ENCODE measurements around the gene PLAC9. TPM values are rescaled to one million over a fixed set of nuclear protein-coding genes. Genes with fewer than 3 reads are reported as not detected.

The PLAC9 gene
- total and polyA plus RNA-seq, 2 experiments from 2014 or later = 1.1 to 11.0 TPM

DNA sequence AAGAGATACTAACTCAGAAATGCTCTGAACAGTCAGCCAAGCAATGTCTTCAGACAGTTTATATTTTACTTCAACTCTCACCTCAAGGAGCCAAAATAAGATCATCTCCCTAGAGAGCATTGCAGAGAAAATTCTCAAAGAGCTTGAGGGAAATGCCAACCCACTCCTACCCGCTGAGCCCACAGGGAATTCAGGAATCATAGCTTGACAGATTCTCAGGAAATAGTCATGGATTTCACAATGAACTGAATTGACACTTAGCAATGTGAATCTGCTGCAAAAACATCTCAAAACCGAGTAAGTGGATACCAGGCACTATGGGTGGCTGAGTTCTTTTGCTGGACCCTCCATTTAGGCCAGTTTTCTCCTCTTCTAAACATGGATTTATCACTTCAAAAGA is 9.8 kb upstream of the PLAC9 start:
- H4K20me1 ChIP-seq (replicated peaks; ENCODE audit: insufficient read depth) = no peaks in the 10 kb centered on the region
- Mint-ChIP-seq H3K4me1 (no peaks in the 10 kb centered on the region; the same call in 2 of the 3 replicates), H3K27me3 (ENCODE audit: insufficient read depth, low read depth, poor library complexity) (peaks cover 3% of the 10 kb centered on the region), H3K36me3 (ENCODE audit: low read depth) (no peaks in the 10 kb centered on the region), H3K4me3 (no peak overlapping the region), H3K27ac (no peak overlapping the region), H3K9me3 (no peaks in the 10 kb centered on the region; the same call in 1 of the 3 replicates)
- DNase-seq (ENCODE audit: low spot score) = no peak
- no peak overlapping the region for H3K4me2 ChIP-seq
- H3K4me1 ChIP-seq (ENCODE audit: insufficient read depth) = no peaks in the 10 kb centered on the region
- H3K4me3 ChIP-seq = no peak overlapping the region
- no peak for ATAC-seq
- H3F3A ChIP-seq (replicated peaks; ENCODE audit: low read depth) = no peaks in the 10 kb centered on the region
- TF ChIP-seq REST (IDR thresholded peaks at IDR 0.05; ENCODE audit: unreplicated experiment) (no peak), CREB1 (CRISPR knock-in tag; IDR thresholded peaks at IDR 0.05; ENCODE audit: low read depth) (no peak), ETS1 (IDR thresholded peaks at IDR 0.05) (no peak), JUNB (IDR thresholded peaks at IDR 0.05; ENCODE audit: unreplicated experiment) (no peak), STAT1 (IDR thresholded peaks at IDR 0.05; ENCODE audit: unreplicated experiment) (no peak), ZNF114 (CRISPR knock-in tag; IDR thresholded peaks at IDR 0.05) (no peak), NANOG (IDR thresholded peaks at IDR 0.05; ENCODE audit: borderline replicate concordance) (no peak), POLR2AphosphoS5 (IDR thresholded peaks at IDR 0.05; ENCODE audit: low read depth) (no peak), EZH2 (IDR thresholded peaks at IDR 0.05; ENCODE audit: low read depth, unreplicated experiment) (no peak), ZNF331 (CRISPR knock-in tag; IDR thresholded peaks at IDR 0.05; ENCODE audit: low read depth) (no peak), EZH2phosphoT487 (IDR thresholded peaks at IDR 0.05; ENCODE audit: unreplicated experiment) (no peak)
- TF ChIP-seq, protein P1, sequence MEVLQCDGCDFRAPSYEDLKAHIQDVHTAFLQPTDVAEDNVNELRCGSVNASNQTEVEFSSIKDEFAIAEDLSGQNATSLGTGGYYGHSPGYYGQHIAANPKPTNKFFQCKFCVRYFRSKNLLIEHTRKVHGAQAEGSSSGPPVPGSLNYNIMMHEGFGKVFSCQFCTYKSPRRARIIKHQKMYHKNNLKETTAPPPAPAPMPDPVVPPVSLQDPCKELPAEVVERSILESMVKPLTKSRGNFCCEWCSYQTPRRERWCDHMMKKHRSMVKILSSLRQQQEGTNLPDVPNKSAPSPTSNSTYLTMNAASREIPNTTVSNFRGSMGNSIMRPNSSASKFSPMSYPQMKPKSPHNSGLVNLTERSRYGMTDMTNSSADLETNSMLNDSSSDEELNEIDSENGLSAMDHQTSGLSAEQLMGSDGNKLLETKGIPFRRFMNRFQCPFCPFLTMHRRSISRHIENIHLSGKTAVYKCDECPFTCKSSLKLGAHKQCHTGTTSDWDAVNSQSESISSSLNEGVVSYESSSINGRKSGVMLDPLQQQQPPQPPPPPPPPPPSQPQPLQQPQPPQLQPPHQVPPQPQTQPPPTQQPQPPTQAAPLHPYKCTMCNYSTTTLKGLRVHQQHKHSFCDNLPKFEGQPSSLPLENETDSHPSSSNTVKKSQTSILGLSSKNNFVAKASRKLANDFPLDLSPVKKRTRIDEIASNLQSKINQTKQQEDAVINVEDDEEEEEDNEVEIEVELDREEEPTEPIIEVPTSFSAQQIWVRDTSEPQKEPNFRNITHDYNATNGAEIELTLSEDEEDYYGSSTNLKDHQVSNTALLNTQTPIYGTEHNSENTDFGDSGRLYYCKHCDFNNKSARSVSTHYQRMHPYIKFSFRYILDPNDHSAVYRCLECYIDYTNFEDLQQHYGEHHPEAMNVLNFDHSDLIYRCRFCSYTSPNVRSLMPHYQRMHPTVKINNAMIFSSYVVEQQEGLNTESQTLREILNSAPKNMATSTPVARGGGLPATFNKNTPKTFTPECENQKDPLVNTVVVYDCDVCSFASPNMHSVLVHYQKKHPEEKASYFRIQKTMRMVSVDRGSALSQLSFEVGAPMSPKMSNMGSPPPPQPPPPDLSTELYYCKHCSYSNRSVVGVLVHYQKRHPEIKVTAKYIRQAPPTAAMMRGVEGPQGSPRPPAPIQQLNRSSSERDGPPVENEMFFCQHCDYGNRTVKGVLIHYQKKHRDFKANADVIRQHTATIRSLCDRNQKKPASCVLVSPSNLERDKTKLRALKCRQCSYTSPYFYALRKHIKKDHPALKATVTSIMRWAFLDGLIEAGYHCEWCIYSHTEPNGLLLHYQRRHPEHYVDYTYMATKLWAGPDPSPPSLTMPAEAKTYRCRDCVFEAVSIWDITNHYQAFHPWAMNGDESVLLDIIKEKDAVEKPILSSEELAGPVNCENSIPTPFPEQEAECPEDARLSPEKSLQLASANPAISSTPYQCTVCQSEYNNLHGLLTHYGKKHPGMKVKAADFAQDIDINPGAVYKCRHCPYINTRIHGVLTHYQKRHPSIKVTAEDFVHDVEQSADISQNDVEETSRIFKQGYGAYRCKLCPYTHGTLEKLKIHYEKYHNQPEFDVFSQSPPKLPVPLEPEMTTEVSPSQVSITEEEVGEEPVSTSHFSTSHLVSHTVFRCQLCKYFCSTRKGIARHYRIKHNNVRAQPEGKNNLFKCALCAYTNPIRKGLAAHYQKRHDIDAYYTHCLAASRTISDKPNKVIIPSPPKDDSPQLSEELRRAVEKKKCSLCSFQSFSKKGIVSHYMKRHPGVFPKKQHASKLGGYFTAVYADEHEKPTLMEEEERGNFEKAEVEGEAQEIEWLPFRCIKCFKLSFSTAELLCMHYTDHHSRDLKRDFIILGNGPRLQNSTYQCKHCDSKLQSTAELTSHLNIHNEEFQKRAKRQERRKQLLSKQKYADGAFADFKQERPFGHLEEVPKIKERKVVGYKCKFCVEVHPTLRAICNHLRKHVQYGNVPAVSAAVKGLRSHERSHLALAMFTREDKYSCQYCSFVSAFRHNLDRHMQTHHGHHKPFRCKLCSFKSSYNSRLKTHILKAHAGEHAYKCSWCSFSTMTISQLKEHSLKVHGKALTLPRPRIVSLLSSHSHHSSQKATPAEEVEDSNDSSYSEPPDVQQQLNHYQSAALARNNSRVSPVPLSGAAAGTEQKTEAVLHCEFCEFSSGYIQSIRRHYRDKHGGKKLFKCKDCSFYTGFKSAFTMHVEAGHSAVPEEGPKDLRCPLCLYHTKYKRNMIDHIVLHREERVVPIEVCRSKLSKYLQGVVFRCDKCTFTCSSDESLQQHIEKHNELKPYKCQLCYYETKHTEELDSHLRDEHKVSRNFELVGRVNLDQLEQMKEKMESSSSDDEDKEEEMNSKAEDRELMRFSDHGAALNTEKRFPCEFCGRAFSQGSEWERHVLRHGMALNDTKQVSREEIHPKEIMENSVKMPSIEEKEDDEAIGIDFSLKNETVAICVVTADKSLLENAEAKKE (CRISPR knock-in tag; IDR thresholded peaks at IDR 0.05) = no peak
- TF ChIP-seq, protein P2, sequence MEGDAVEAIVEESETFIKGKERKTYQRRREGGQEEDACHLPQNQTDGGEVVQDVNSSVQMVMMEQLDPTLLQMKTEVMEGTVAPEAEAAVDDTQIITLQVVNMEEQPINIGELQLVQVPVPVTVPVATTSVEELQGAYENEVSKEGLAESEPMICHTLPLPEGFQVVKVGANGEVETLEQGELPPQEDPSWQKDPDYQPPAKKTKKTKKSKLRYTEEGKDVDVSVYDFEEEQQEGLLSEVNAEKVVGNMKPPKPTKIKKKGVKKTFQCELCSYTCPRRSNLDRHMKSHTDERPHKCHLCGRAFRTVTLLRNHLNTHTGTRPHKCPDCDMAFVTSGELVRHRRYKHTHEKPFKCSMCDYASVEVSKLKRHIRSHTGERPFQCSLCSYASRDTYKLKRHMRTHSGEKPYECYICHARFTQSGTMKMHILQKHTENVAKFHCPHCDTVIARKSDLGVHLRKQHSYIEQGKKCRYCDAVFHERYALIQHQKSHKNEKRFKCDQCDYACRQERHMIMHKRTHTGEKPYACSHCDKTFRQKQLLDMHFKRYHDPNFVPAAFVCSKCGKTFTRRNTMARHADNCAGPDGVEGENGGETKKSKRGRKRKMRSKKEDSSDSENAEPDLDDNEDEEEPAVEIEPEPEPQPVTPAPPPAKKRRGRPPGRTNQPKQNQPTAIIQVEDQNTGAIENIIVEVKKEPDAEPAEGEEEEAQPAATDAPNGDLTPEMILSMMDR (conservative IDR thresholded peaks at IDR 0.05; ENCODE audit: low read depth in 2 of 2) = no peak
- no peaks in the 10 kb centered on the region; the same call in 1 of the 2 replicates for H3K9me2 ChIP-seq (ENCODE audit: insufficient read depth)
- no peak overlapping the region for H3K27ac ChIP-seq (ENCODE audit: low read depth)
- no peaks in the 10 kb centered on the region for H3K36me3 ChIP-seq (ENCODE audit: insufficient read depth)
- no peaks in the 10 kb centered on the region for H3K27me3 ChIP-seq (ENCODE audit: insufficient read depth)
- no peaks in the 10 kb centered on the region for H3K79me2 ChIP-seq (replicated peaks; ENCODE audit: insufficient read depth)
- no peak overlapping the region for H2AFZ ChIP-seq
